NCI-H510A (cell line): ENCODE results near the gene APOBEC3H.

Experiments
- DNase-seq: peaks from one replicate; lab custom pipeline; 2025; lab: John Stamatoyannopoulos, UW

Gene APOBEC3H

GRCh38 chr22:39110631-39111561, 13.9 kb downstream of the APOBEC3H start:
- no peak for DNase-seq

- DNase-seq, result no peak
Observed at GRCh38 chr22:39114112-39114511, 17.1 kb downstream of the APOBEC3H start.

- no peak for DNase-seq
Observed at GRCh38 chr22:39115570-39115969, 18.5 kb downstream of the APOBEC3H start.

GRCh38 chr22:39115977-39116621, 19.1 kb downstream of the APOBEC3H start:
- no peak for DNase-seq

GRCh38 chr22:39117585-39118191, 20.6 kb downstream of the APOBEC3H start:
- DNase-seq, result no peak

- no peak for DNase-seq
Observed at GRCh38 chr22:39120983-39121382, 23.9 kb downstream of the APOBEC3H start.

- DNase-seq, result no peak
Observed at GRCh38 chr22:39122772-39123470, 25.9 kb downstream of the APOBEC3H start.

GRCh38 chr22:39123751-39124581, 26.9 kb downstream of the APOBEC3H start:
- DNase-seq, result no peak

GRCh38 chr22:39125622-39126021, 28.6 kb downstream of the APOBEC3H start:
- no peak for DNase-seq

GRCh38 chr22:39128508-39128907, 31.5 kb downstream of the APOBEC3H start:
- DNase-seq, result no peak

GRCh38 chr22:39129081-39129480, 32.0 kb downstream of the APOBEC3H start:
- DNase-seq, result no peak

- no peak for DNase-seq
Observed at GRCh38 chr22:39129746-39130145, 32.7 kb downstream of the APOBEC3H start.

- no peak for DNase-seq
Observed at GRCh38 chr22:39130152-39130704, 33.2 kb downstream of the APOBEC3H start.

- no peak for DNase-seq
Observed at GRCh38 chr22:39130892-39131855, 34.1 kb downstream of the APOBEC3H start.

GRCh38 chr22:39132281-39132680, 35.2 kb downstream of the APOBEC3H start:
- no peak for DNase-seq

GRCh38 chr22:39132871-39133524, 36.0 kb downstream of the APOBEC3H start:
- DNase-seq, result no peak

GRCh38 chr22:39133871-39134270, 36.8 kb downstream of the APOBEC3H start:
- no peak for DNase-seq

- no peak for DNase-seq
Observed at GRCh38 chr22:39134366-39135091, 37.5 kb downstream of the APOBEC3H start.
